PC-3 (cell line): ENCODE data around the gene PHF19.

Experiments used
- CTCF ChIP-seq: fragments of 300-600 bp; sonication (generic); conservative IDR thresholded peaks from 2 replicates; pipeline ENCODE4 v1.5.1; 2017; ENCODE audit warnings: antibody characterized with exemption, low read depth, mild to moderate bottlenecking, low read length
- EZH2 ChIP-seq: fragments of 300-600 bp; sonication (generic); IDR thresholded peaks from one replicate; pipeline ENCODE4 v1.6.1; 2017; ENCODE audit warnings: antibody characterized with exemption, mild to moderate bottlenecking, low read length; ENCODE audit not compliant: unreplicated experiment
- EZH2phosphoT487 ChIP-seq: fragments of 300-600 bp; sonication (generic); IDR thresholded peaks from 2 replicates; pipeline ENCODE4 v1.6.1; 2018; ENCODE audit warnings: mild to moderate bottlenecking, antibody characterized with exemption, low read length, borderline replicate concordance

DNA sequence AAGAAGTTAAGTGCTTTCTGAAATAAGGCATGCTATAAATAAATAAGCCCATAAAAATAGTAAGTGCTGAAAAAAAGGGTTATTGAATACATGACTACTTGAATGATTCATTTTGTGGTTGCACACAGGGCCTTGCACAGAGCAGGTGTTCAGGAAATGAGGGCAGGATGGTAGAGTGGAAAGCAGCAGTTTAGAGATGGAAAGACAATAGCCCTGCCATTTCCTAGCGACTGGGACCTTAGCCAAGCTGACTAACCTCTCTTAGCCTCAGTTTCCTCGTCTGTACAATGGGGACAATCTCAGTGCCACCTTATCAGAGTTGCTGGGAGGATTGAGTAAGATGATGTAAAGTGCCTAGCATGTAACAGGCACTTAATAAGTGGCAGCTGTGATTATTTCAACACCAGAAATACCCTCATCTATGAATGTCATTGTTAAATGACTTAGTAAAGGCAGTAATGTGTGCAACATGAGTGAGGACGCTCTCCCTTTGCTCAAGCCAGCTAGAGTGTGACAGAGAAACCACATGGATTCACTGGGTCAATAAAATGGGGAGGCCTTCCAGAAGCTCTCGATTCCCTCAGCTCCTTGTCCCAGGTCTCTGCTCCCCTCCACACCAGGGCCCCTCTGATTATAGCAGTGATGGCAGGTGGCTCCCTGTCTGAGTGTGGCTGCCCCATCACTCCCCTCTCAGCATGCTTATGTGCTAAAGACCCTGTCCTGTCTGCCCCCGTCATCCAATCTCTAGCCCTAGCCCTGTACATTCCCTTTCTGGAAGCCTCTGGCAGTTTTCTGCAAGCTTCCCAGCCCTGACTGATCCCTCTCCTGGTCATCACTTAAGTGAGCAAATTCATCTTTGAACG, 16.0 kb upstream of the PHF19 start:
- TF ChIP-seq CTCF (no peak), EZH2 (no peak), EZH2phosphoT487 (no peak)
